Ishikawa (cell line): ENCODE measurements around the gene ARHGEF4.

Source experiments
- MAX ChIP-seq: IDR thresholded peaks from 2 replicates; pipeline ENCODE4 v1.6.1; 2012
- TAF1 ChIP-seq: IDR thresholded peaks from 2 replicates; pipeline ENCODE4 v1.6.1; 2012; ENCODE audit warnings: low read depth, mild to moderate bottlenecking

DNA sequence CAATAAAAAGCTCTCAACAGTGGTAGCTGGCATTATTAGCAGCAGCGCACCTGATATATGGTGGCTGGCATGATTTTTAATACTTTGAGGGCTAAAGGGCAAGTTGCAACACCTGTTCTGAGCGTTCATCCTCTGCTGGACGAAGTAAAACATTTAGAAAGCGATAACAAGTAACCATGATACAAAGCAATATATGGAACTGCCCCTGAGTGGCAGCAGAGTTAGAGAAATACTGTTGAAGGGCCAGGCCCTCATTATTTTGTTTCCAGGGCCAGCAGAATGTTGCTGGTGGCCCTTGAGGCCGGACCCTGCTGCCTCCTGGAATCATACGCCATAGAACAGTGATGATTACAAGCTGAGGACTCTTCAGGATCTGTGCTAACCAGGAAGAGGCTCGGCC lies 47.8 kb downstream of the ARHGEF4 start:
- TF ChIP-seq MAX (no peak), TAF1 (no peak)
